Stomach smooth muscle (tissue), 2 donors: Measurements from ENCODE around the gene ZNF132.
"Not testable (repeated sequence)": the region's sequence is repeated elsewhere in the genome, so short reads cannot be mapped to it uniquely, and the experiment has no call there.

ENCODE experiments used
- H3K27ac ChIP-seq: one replicate; pipeline ENCODE4 v1.7.0; 2013; ENCODE audit warnings: mild to moderate bottlenecking, low read length, inconsistent platforms
- H3K27me3 ChIP-seq, 2 donors: one replicate each; pipeline ENCODE4 v1.7.0; 2013; ENCODE audit warnings: low read length in 2 of 2; ENCODE audit not compliant: insufficient read depth in 2 of 2, control insufficient read depth in 1 of 2
- H3K36me3 ChIP-seq, 2 donors: one replicate each; pipeline ENCODE4 v1.7.0; 2013; ENCODE audit warnings: low read length in 2 of 2; ENCODE audit not compliant: control insufficient read depth in 2 of 2, insufficient read depth in 2 of 2
- H3K4me1 ChIP-seq: one replicate; pipeline ENCODE4 v1.7.0; 2013; ENCODE audit warnings: low read length; ENCODE audit not compliant: control insufficient read depth, insufficient read depth
- H3K4me3 ChIP-seq, 2 donors: one replicate each; pipeline ENCODE4 v1.7.0; 2013; ENCODE audit warnings: low read length in 2 of 2
- H3K9ac ChIP-seq, 2 donors: one replicate each; pipeline ENCODE4 v1.7.0; 2013; ENCODE audit warnings: low read length in 2 of 2, mild to moderate bottlenecking in 1 of 2
- H3K9me3 ChIP-seq, 2 donors: one replicate each; pipeline ENCODE4 v1.7.0; 2013; ENCODE audit warnings: low read length in 2 of 2; ENCODE audit not compliant: control insufficient read depth in 2 of 2
- donor health status: healthy.
- donor health status: Pancreatic carcinoma.

Gene ZNF132

GRCh38 chr19:58439576-58440554 lies at the start of gene ZNF132:
TSS of gene ZNF132 (minus strand) at chr19:58440153. CDS start at chr19:58439821, 332 bp downstream.
- Histone ChIP-seq H3K4me1 (peaks cover 17% of the 10 kb centered on the region), H3K4me3 (peak within 1 kb of the TSS; percentile 96 to 97), H3K9ac (peak within 1 kb of the TSS; percentile 75 to 87), H3K36me3 (peaks cover 29 to 30% of the 10 kb centered on the region in 2 donors), H3K9me3 (peaks cover 29 to 44% of the 10 kb centered on the region in 2 donors), H3K27ac (peak within 1 kb of the TSS; percentile 83), H3K27me3 (no peaks in the 10 kb centered on the region)

- not testable (repeated sequence) for H3K4me1 ChIP-seq, H3K4me3 ChIP-seq, H3K36me3 ChIP-seq
Measured at GRCh38 chr19:58484349-58484748, 44.4 kb upstream of the ZNF132 start.

DNA sequence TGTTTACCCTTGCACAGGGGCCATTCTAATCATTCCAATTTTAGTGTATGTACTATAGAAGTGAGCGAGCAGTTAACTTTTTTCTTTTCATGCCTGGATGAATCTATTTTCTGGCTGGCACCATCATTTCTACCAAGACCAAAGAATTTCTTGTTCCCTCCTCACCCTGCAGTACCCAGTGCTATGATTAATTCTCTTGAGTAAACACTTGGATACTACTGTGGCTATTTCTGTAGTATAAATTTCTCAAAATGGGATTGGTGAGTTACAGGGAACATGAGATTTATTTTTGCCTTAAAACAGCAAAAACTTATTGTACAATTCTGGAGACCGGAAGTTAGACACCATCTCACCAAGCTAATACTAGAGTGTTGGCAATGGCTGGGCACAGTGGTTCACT lies 43.8 kb upstream of the ZNF132 start:
- H3K4me1 ChIP-seq: no peaks in the 10 kb centered on the region
- no peaks in the 10 kb centered on the region for H3K9me3 ChIP-seq
- no peak overlapping the region for H3K4me3 ChIP-seq
- H3K27me3 ChIP-seq: no peaks in the 10 kb centered on the region
- H3K36me3 ChIP-seq: peaks cover 8 to 9% of the 10 kb centered on the region in 2 donors
- no peak overlapping the region for H3K27ac ChIP-seq
- no peak overlapping the region for H3K9ac ChIP-seq

More at GRCh38 chr19:58484349-58484748, 44.4 kb upstream of the ZNF132 start:
- H3K9ac ChIP-seq, H3K27me3 ChIP-seq, H3K27ac ChIP-seq, H3K9me3 ChIP-seq: not testable (repeated sequence)

DNA sequence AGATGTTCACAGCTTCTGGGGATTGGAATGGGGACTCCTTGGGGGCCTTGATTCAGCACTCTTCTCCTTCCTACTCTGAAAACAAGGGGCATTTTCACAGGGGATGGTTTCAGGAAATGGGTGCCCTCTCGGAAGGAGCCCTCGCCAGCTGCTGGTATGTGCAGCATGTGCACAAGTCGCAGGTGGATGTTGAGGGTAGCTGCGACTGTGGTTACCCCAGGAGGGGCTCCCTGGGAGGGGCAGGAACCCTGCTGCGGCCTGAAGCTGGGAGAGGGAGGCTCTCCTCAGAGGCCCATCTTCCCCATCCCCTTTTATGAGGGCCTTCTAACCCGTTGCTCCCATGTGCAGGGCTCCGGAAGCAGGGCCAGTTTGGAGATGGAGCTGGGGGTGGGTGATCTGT lies 42.4 kb upstream of the ZNF132 start:
- H3K36me3 ChIP-seq: peaks cover 8 to 9% of the 10 kb centered on the region in 2 donors
- no peak overlapping the region for H3K4me3 ChIP-seq
- H3K4me1 ChIP-seq: peaks cover 2% of the 10 kb centered on the region
- H3K9me3 ChIP-seq: no peaks in the 10 kb centered on the region
- no peak overlapping the region for H3K27ac ChIP-seq
- H3K27me3 ChIP-seq: no peaks in the 10 kb centered on the region
- H3K9ac ChIP-seq: no peak overlapping the region

DNA sequence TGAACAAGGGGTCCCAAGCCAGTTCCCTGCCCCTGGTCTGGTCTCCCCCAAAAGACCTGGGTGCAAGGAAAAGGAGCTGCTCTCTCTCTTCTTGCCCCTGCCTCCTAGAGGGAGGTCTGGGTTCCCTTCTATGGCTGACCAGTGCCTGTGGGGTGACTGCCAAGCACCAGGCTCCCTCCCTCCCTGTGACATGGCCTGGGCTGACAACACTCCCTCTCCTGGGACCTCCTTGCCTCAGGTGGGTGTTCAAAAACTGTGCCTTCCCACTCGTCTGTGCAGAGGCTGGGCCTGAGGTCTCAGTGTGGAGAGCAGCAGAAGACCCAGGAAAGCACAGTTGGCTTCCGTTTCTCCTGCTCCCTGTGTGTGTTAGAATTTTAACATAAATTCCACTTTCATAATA lies 40.9 kb upstream of the ZNF132 start:
- peaks cover 8 to 9% of the 10 kb centered on the region in 2 donors for H3K36me3 ChIP-seq
- no peak overlapping the region for H3K27ac ChIP-seq
- H3K9me3 ChIP-seq: no peaks in the 10 kb centered on the region
- H3K27me3 ChIP-seq: no peaks in the 10 kb centered on the region
- peaks cover 11% of the 10 kb centered on the region for H3K4me1 ChIP-seq
- no peak overlapping the region for H3K4me3 ChIP-seq
- H3K9ac ChIP-seq: no peak overlapping the region

DNA sequence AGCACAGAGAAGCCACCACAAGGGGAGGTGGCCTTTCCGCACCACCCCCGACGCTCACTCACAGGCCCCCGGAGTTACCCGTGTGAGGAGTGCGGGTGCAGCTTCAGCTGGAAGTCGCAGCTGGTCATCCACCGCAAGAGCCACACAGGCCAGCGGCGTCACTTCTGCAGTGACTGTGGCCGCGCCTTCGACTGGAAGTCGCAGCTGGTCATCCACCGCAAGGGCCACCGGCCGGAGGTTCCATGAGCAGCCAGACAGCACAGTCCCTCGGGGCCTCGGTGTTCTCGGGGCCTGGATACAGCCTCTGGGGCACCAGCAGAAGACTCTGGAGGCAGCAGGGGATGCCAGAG lies 40.5 kb upstream of the ZNF132 start:
- H3K9ac ChIP-seq: no peak overlapping the region
- no peaks in the 10 kb centered on the region for H3K9me3 ChIP-seq
- H3K36me3 ChIP-seq: peaks cover 8 to 9% of the 10 kb centered on the region in 2 donors
- no peaks in the 10 kb centered on the region for H3K27me3 ChIP-seq
- H3K4me3 ChIP-seq: no peak overlapping the region
- peaks cover 14% of the 10 kb centered on the region for H3K4me1 ChIP-seq
- no peak overlapping the region for H3K27ac ChIP-seq

GRCh38 chr19:58479736-58480480 lies 40.0 kb upstream of the ZNF132 start:
- peaks cover 20% of the 10 kb centered on the region for H3K4me1 ChIP-seq
- H3K27ac ChIP-seq: no peak overlapping the region
- peaks cover 8 to 9% of the 10 kb centered on the region in 2 donors for H3K36me3 ChIP-seq
- H3K4me3 ChIP-seq: no peak overlapping the region
- no peak overlapping the region for H3K9ac ChIP-seq
- H3K9me3 ChIP-seq: no peaks in the 10 kb centered on the region
- H3K27me3 ChIP-seq: no peaks in the 10 kb centered on the region

- H3K4me3 ChIP-seq: no peak overlapping the region
- H3K27ac ChIP-seq: no peak overlapping the region
- H3K9me3 ChIP-seq: no peaks in the 10 kb centered on the region
- peaks cover 8 to 9% of the 10 kb centered on the region in 2 donors for H3K36me3 ChIP-seq
- no peak overlapping the region for H3K9ac ChIP-seq
- H3K4me1 ChIP-seq: peaks cover 21% of the 10 kb centered on the region
- H3K27me3 ChIP-seq: no peaks in the 10 kb centered on the region
Measured at GRCh38 chr19:58479303-58479702, 39.4 kb upstream of the ZNF132 start.

- no peak overlapping the region for H3K27ac ChIP-seq
- H3K36me3 ChIP-seq: peaks cover 9 to 12% of the 10 kb centered on the region in 2 donors
- H3K27me3 ChIP-seq: no peaks in the 10 kb centered on the region
- no peak overlapping the region for H3K4me3 ChIP-seq
- H3K9ac ChIP-seq: peak overlapping the region in 1 of 2 donors; percentile 2
- H3K4me1 ChIP-seq: peaks cover 21% of the 10 kb centered on the region
- H3K9me3 ChIP-seq: no peaks in the 10 kb centered on the region
Measured at GRCh38 chr19:58477871-58478270, 37.9 kb upstream of the ZNF132 start.

DNA sequence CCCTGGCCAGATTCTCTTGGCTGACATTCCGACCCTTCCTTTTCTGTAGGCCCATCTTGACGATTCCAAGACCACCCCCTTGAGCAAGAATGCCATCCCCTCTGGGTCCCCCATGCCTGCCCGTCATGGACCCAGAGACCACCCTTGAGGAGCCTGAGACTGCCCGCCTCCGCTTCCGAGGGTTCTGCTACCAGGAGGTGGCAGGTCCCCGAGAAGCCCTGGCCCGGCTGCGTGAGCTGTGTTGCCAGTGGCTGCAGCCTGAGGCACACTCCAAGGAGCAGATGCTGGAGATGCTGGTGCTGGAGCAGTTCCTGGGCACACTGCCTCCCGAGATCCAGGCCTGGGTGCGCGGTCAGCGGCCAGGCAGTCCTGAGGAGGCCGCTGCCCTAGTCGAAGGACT lies 37.2 kb upstream of the ZNF132 start:
- Histone ChIP-seq H3K4me3 (peak overlapping the region; percentile 61 to 86), H3K9me3 (no peaks in the 10 kb centered on the region), H3K36me3 (peaks cover 9 to 19% of the 10 kb centered on the region in 2 donors), H3K27me3 (no peaks in the 10 kb centered on the region), H3K9ac (peak overlapping the region; percentile 86 to 94), H3K4me1 (peaks cover 21% of the 10 kb centered on the region), H3K27ac (peak overlapping the region; percentile 89)
